Panc1 (cell line): ENCODE measurements around the gene GPR82.

Experiments used
- CTCF ChIP-seq: fragments of 450-650 bp; IDR thresholded peaks from 2 replicates; pipeline ENCODE4 v1.5.1; 2017; ENCODE audit warnings: mild to moderate bottlenecking
- POLR2AphosphoS5 ChIP-seq: IDR thresholded peaks from 2 replicates; pipeline ENCODE4 v1.6.1; 2012; ENCODE audit warnings: mild to moderate bottlenecking, low read depth, low read length, moderate library complexity
- REST ChIP-seq, 2 experiments: IDR thresholded peaks; 2 replicates each; pipeline ENCODE4 v1.6.1; 2011 to 2012; ENCODE audit warnings: low read depth in 2 of 2, control low read depth in 1 of 2, low read length in 1 of 2, mild to moderate bottlenecking in 1 of 2, moderate library complexity in 1 of 2; ENCODE audit not compliant: insufficient read depth in 1 of 2
- SIN3A ChIP-seq: IDR thresholded peaks from 2 replicates; pipeline ENCODE4 v1.6.1; 2012; ENCODE audit warnings: low read depth, mild to moderate bottlenecking, low read length, moderate library complexity, borderline replicate concordance; ENCODE audit not compliant: insufficient read depth
- TCF7L2 ChIP-seq: IDR thresholded peaks from 2 replicates; pipeline ENCODE4 v1.6.1; 2011; ENCODE audit warnings: mild to moderate bottlenecking, low read depth, low read length, inconsistent platforms

- TF ChIP-seq CTCF = no peak
- TF ChIP-seq REST (IDR thresholded peaks at IDR 0.05; ENCODE audit: insufficient read depth in 1 of 2, low read depth in 2 of 2, low read length in 1 of 2) = no peak
- no peak for TF ChIP-seq POLR2AphosphoS5
- no peak for TF ChIP-seq TCF7L2
- TF ChIP-seq SIN3A = no peak
Observed at GRCh38 chrX:41686788-41687187, 37.2 kb upstream of the GPR82 start.
